ENCODE measurements around the gene TAGAP.

DNA sequence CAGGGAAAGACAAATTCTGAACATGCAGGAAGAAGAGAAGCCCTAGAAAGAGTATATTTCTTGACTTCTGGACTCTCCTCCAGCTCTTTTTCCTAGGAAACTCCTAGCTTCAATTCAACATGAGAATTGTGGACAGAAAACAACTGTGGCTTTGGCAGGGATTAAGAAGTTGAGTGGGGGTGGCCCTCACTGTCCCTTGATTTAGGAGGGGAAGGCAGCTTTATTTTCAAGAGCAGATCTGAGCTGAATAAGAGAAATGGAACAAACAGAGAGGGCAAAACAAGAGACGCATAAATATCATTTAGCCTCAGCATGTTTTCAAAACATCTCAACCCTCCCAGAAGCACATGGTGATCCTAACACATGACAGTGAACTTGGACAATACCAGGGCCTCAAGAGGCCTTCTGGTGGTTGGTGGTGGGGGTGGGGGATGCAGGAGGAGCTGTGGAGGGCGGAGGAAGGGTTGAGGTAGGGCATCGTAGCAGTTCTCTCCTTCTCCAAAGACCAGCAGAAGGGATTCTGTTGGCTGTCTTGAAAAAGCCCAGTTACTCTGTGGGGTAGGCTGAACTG, 21.1 kb upstream of the TAGAP start:
- TF ChIP-seq, protein P1, sequence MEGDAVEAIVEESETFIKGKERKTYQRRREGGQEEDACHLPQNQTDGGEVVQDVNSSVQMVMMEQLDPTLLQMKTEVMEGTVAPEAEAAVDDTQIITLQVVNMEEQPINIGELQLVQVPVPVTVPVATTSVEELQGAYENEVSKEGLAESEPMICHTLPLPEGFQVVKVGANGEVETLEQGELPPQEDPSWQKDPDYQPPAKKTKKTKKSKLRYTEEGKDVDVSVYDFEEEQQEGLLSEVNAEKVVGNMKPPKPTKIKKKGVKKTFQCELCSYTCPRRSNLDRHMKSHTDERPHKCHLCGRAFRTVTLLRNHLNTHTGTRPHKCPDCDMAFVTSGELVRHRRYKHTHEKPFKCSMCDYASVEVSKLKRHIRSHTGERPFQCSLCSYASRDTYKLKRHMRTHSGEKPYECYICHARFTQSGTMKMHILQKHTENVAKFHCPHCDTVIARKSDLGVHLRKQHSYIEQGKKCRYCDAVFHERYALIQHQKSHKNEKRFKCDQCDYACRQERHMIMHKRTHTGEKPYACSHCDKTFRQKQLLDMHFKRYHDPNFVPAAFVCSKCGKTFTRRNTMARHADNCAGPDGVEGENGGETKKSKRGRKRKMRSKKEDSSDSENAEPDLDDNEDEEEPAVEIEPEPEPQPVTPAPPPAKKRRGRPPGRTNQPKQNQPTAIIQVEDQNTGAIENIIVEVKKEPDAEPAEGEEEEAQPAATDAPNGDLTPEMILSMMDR (IDR thresholded peaks at IDR 0.05), result no peak
- TF ChIP-seq POLR2A (IDR thresholded peaks at IDR 0.05) (no peak), EP300 (IDR thresholded peaks at IDR 0.05) (no peak)

Measured in stomach (tissue), 4 donors.